Measurements from ENCODE around the gene PHF12. TPM values are rescaled to one million over a fixed set of nuclear protein-coding genes. Genes with fewer than 3 reads are reported as not detected.

Gene PHF12
- total RNA-seq, 1 experiment from 2014 or later: 79.1 TPM

GRCh38 chr17:28975646-28976045 is 24.3 kb upstream of the PHF12 start:
- Histone ChIP-seq H3K36me3 (ENCODE audit: control insufficient read depth, insufficient read depth, low read length) (no peaks in the 10 kb centered on the region), H3K9me3 (ENCODE audit: control insufficient read depth, insufficient read depth, low read depth, low read length) (no peaks in the 10 kb centered on the region), H3K27me3 (ENCODE audit: control insufficient read depth, insufficient read depth, low read length) (no peaks in the 10 kb centered on the region), H3K4me1 (ENCODE audit: control insufficient read depth, insufficient read depth, low read length) (no peaks in the 10 kb centered on the region), H3K4me3 (ENCODE audit: low read depth in 2 of 2, low read length in 2 of 2) (no peak overlapping the region), H3K27ac (ENCODE audit: low read length) (no peak overlapping the region)
- TF ChIP-seq SIN3A (IDR thresholded peaks at IDR 0.05; ENCODE audit: borderline replicate concordance, insufficient read depth, low read depth, low read length) (no peak), POLR2AphosphoS5 (IDR thresholded peaks at IDR 0.05; ENCODE audit: low read depth, low read length) (no peak), TCF7L2 (IDR thresholded peaks at IDR 0.05; ENCODE audit: low read depth, low read length) (no peak), CTCF (IDR thresholded peaks at IDR 0.05) (no peak), REST (IDR thresholded peaks at IDR 0.05; ENCODE audit: insufficient read depth in 1 of 2, low read depth in 2 of 2, low read length in 1 of 2) (no peak)
- CTCF ChIA-PET: no interaction called here
- POLR2A ChIA-PET: no interaction called here
- DNase-seq (ENCODE audit: low read depth, low spot score): no peak
- in situ Hi-C loops (cut with HindIII; ENCODE audit: low pct_unique_long_range_greater_than_20kb, low sequenced_read_pairs): no loop called here
- no TSS peak for BruUV-seq (replicated peaks)
- intact Hi-C loops (cut with micrococcal nuclease; ENCODE audit: unreplicated experiment): no loop called here
- ATAC-seq: no peak

GRCh38 chr17:28975031-28975430 is 23.7 kb upstream of the PHF12 start:
- DNase-seq (ENCODE audit: low read depth, low spot score): no peak
- ATAC-seq: no peak
- Histone ChIP-seq H3K9me3 (ENCODE audit: control insufficient read depth, insufficient read depth, low read depth, low read length) (no peaks in the 10 kb centered on the region), H3K4me3 (ENCODE audit: low read depth in 2 of 2, low read length in 2 of 2) (no peak overlapping the region), H3K4me1 (ENCODE audit: control insufficient read depth, insufficient read depth, low read length) (no peaks in the 10 kb centered on the region), H3K36me3 (ENCODE audit: control insufficient read depth, insufficient read depth, low read length) (no peaks in the 10 kb centered on the region), H3K27ac (ENCODE audit: low read length) (no peak overlapping the region), H3K27me3 (ENCODE audit: control insufficient read depth, insufficient read depth, low read length) (no peaks in the 10 kb centered on the region)
- POLR2A ChIA-PET: interaction anchor here (0.5 kb wide), 1 partner anchor 323 kb away, joined by 17 read pairs; no protein-coding TSS in a partner anchor
- TF ChIP-seq TCF7L2 (IDR thresholded peaks at IDR 0.05; ENCODE audit: low read depth, low read length) (no peak), REST (IDR thresholded peaks at IDR 0.05; ENCODE audit: insufficient read depth in 1 of 2, low read depth in 2 of 2, low read length in 1 of 2) (no peak), CTCF (IDR thresholded peaks at IDR 0.05) (no peak), POLR2AphosphoS5 (IDR thresholded peaks at IDR 0.05; ENCODE audit: low read depth, low read length) (no peak), SIN3A (IDR thresholded peaks at IDR 0.05; ENCODE audit: borderline replicate concordance, insufficient read depth, low read depth, low read length) (no peak)
- intact Hi-C loops (cut with micrococcal nuclease; ENCODE audit: unreplicated experiment) (no loop called here), in situ Hi-C loops (cut with HindIII; ENCODE audit: low pct_unique_long_range_greater_than_20kb, low sequenced_read_pairs) (no loop called here)
- CTCF ChIA-PET: no interaction called here
- no TSS peak for BruUV-seq (replicated peaks)
